GM12891 (cell line): ENCODE results near the gene TTC7B.

Experiments
- POLR2A ChIP-seq: IDR thresholded peaks from 2 replicates; pipeline ENCODE4 v1.6.1; 2011; ENCODE audit warnings: low read depth, low read length, control low read depth
- TAF1 ChIP-seq: IDR thresholded peaks from 2 replicates; pipeline ENCODE4 v1.6.1; 2011; ENCODE audit warnings: low read depth, low read length, control low read depth

GRCh38 chr14:90487462-90487861, 328.8 kb downstream of the TTC7B start:
- no peak for TF ChIP-seq POLR2A
- TF ChIP-seq TAF1, result no peak
